Mucosa of gallbladder (tissue), 1 donor: ENCODE data around the gene OR51B4. TPM values are rescaled to one million over a fixed set of nuclear protein-coding genes. Genes with fewer than 3 reads are reported as not detected.
"Not testable (repeated sequence)": the region's sequence is repeated elsewhere in the genome, so short reads cannot be mapped to it uniquely, and the experiment has no call there.

Experiments
- DNase-seq: peaks from one replicate; pipeline ENCODE4 v3.0.0-alpha.2; 2020; ENCODE audit warnings: low spot score
- total RNA-seq: library from RNA; stranded (reverse); gene quantifications from one replicate; pipeline ENCODE4 v1.2.1, GENCODE V29; 2021
- donor health status: DM: no; HTN: no; CAD: no.

Gene OR51B4
- total RNA-seq: 0.23 TPM

DNA sequence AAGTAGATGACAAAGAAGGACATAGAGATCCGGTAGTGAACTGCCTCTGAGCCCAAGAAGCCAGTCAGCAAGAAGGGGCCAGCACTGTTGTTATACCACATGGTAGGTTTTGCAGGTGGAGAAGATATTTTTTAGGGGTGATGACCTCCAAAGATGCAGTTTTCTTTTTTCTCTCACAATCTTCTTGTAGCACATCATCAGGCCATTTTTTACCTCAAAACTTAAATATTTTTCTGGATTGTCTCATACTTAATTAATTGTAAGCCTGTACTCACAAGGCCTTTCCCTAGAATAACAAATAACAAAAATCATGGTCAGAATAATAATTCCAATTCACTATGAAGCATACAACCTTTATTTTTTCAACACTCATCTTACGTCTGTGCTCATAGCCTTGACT is at the start of gene OR51B4:
TSS of gene OR51B4 (minus strand) at position 101 of the 400 bp plus-strand sequence. CDS start at position 101, 0 bp downstream.
- DNase-seq: no peak

GRCh38 chr11:5351208-5351607 is 49.5 kb upstream of the OR51B4 start, which contains the start of gene OR51B6:
TSS of gene OR51B6 (plus strand) at chr11:5351508. CDS start at chr11:5351508, 0 bp downstream.
- no peak for DNase-seq

- no peak for DNase-seq
Observed at GRCh38 chr11:5349550-5349949, 47.8 kb upstream of the OR51B4 start.

DNA sequence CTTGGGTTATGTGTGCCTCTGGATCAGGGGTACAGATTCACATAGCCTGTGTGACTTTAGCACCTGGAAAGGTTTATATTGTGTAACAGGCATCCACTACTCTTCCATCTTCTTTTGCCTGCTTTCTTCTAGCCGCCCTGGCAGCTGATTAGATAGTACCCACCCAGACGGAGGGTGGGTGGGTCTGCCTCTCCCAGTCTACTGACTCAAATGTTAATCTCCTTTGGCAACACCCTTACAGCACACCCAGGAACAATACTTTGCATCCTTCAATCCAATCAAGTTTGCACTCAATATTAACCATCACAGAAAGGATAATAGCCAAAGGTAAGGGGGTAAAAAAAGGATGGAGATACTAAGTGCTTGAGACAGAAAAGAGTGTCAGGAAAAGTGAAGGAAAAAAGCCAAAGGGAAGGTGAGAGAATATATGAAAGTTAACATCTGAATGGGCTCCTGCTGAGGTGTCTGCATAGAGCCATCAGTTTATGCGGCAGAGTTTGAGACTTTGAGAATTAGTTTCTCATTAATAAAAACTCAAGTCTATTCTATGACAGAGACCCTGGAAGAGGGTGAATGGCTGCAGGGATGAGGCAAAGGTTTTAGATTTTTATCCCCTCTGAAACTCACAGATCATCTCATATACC is 46.9 kb upstream of the OR51B4 start:
- DNase-seq: no peak

DNA sequence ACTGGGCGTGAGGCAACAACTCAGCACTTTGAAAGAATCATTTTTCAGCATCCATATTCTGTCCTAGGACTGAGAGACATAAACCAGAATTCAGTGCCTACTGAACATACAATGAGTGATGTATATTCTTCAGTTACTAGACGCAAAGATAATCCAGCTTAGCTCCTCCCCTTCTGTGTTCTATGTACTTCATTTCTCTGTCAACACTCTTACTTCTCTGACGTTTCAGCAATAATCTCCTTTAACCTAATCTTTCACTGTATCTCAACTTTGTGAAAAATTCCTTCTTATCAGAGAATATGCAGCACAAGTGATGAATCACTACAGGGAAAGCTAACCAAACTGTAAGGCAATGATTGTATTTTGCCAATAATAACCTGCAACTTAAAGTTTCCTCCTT is 44.1 kb upstream of the OR51B4 start:
- DNase-seq: no peak

- DNase-seq: no peak
Observed at GRCh38 chr11:5343474-5344335, 42.0 kb upstream of the OR51B4 start, which contains the start of gene OR51B5. TSS of gene OR51B5 (minus strand) at chr11:5343524. CDS start at chr11:5343524, 0 bp downstream.

DNA sequence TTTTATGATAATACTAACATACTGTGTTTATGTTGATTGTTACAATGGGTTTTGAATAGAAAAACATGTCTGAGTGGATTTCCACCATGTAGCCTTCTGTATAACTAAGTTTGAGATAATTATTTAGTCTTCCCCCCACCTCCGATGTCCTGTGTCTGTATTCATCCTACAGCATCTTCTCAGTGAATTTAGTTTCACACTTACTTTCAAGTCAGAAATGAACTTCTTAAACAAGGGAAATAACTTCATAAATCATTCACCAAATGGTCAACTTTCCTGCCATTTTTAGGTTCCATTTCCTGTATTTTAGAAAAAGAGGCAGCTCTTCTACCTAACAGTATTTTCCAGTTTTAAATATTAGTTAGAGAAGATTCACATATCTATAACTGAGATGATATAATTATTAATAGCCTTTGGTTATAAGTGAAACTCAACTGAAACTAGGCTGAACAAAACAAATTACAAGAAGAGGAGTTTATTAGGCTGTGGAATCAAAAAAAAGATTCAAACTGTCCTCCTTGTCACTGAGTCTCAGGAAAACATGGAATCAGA is 38.1 kb upstream of the OR51B4 start:
- DNase-seq: no peak

- DNase-seq: not testable (repeated sequence)
Observed at GRCh38 chr11:5337253-5337652, 35.5 kb upstream of the OR51B4 start.

DNA sequence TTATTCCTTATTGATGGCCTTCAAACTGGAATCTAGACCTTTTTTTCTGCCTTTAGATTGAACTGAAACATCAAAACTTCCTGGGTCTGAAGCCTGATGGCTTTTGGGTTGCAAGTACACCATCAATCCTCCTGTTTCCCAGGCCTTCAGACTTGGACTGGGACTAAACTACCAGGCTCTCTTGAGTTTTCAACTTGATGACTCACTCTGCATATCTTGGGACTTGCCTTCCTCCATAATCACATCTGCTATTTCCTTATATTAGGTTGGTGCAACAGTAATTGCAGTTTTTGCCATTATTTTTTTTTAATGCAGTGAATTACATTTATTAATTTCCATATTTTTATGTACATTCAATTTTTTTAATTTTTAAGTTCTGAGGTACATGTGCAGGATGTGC is 34.6 kb upstream of the OR51B4 start:
- no peak for DNase-seq

DNA sequence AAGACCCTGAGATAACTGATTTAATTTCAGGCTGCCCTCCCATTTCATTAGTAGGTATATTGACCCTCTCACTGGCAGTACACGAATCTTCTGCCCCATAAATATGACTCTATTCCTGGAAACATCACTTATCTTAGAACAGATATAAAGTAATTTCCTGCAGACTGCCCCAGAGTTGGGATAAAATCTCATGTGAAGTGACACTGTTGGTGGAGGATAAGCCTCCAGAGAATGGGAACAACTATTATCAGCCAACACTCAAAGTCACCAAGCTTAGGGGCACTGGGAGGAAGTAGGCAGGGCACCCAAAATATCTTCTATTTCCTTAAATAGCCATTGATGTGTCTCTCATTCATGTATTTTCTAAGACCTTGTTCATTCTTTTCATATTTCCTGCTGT is 33.4 kb upstream of the OR51B4 start:
- DNase-seq: no peak

GRCh38 chr11:5324197-5324596 is 22.5 kb upstream of the OR51B4 start, which contains the start of gene OR51B2:
TSS of gene OR51B2 (minus strand) at chr11:5324297. CDS start at chr11:5324297, 0 bp downstream.
- DNase-seq: no peak

- DNase-seq: no peak
Observed at GRCh38 chr11:5317292-5317691, 15.5 kb upstream of the OR51B4 start.

DNA sequence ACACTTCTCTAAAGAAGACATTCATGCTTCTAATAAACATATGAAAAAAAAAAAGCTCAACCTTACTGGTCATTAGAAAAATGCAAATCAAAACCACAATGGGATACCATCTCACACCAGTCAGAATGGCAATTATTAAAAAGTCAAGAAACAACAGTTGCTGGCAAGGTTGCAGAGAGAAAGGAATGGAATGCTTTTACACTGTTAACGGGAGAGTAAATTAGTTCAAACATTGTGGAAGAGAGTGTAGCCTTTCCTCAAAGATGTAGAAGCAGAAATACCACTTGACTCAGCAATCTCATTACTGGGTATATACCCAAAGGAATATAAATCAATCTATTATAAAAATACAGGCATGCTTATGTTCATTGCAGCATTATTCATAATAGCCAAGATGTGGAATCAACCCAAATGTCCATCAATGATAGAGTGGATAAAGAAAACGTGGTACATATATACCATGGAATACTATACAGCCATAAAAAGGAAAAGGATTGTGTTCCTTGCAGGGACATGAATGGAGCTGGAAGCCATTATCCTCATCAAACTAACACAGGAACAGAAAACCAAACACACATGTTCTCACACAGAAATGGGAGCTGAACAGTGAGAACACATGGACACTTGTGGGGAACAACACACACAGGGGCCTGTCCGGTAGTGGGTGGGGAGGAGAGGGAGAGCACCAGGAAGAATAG is 11.7 kb upstream of the OR51B4 start:
- not testable (repeated sequence) for DNase-seq

- no peak for DNase-seq
Observed at GRCh38 chr11:5310423-5310822, 8.7 kb upstream of the OR51B4 start.

DNA sequence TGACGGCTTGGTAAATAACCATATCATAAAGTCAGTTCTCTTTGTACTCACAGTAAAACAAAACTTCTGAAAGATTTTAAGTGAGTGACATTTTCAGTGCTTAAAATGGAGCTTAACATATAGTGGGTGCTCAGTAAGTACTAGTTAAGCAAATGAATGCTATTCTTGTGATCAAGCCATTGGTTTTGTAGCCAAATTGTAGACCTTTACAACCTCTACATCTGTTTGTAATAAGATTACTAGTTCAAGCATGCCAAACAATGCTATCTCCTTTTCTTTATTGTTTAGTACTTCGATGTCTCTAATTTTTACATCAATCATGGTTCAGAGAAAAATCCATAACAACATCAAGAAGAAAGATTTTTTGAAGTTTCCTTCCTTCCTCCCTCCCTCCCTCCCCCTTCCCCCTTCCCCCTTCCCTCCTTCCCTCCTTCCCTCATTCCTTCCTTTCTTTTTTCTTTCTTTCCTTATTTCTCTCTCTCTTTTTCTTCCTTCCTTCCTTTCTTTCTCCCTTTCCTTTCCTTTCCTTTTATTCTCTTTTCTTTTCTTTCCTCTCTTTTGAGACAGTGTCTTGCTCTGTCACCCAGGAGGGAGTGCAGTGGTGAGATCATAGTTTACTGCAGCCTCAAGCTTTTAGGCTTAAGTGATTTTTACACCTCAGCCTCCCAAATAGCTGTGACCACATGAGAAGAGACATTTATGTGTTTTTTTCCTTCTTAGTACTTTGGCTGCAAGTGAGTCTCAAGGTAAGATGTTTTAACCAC is 5.7 kb upstream of the OR51B4 start:
- no peak for DNase-seq

GRCh38 chr11:5304046-5304445 is 2.3 kb upstream of the OR51B4 start:
- no peak for DNase-seq

- no peak for DNase-seq
Observed at GRCh38 chr11:5303626-5304025, 1.9 kb upstream of the OR51B4 start.

DNA sequence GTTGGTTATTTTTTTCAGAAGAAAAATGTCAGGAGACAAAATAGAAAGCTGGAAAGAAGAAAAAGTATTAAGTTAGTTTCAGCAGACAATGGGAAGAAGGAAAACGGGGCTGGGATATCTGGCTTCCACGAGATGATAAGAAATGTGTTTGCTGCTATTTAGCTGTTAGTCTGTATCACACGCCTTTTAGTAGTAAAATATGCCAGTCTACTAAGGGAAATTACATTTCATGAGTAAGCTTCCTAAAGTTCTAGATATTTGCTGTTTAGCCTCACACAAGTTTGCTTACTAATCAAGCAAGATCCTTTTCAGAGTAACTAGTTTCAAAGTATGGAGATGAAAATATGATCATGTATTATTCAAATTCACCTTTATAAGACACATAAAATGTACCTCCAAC is 1.5 kb downstream of the OR51B4 start:
- DNase-seq: no peak

DNA sequence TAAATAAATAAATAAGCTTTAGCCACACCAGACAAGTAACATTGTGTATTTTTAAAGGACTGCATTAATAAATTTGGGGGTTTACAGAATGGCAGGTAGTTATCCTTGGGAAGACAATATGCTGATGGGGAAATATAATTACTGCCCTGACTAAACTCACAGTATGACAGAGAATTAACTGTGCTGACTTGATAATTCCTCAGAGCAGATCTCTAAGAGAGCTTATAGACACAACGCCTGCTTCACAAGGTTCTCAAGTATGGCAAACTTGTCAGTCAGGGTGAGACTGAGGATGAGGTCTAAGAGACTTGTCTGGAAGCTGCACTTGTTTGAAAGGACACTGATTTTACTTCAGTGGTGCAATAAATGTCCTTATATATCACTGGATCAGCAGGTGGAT is 3.3 kb downstream of the OR51B4 start:
- no peak for DNase-seq

- DNase-seq: no peak
Observed at GRCh38 chr11:5297721-5298323, 3.9 kb downstream of the OR51B4 start.
